ENCODE data around the gene SPCS2.
A peak's percentile ranks its signal among the peaks of the same experiment; 100 is the strongest.
"Not testable (repeated sequence)": the region's sequence is repeated elsewhere in the genome, so short reads cannot be mapped to it uniquely, and the experiment has no call there.

SPCS2 gene

DNA sequence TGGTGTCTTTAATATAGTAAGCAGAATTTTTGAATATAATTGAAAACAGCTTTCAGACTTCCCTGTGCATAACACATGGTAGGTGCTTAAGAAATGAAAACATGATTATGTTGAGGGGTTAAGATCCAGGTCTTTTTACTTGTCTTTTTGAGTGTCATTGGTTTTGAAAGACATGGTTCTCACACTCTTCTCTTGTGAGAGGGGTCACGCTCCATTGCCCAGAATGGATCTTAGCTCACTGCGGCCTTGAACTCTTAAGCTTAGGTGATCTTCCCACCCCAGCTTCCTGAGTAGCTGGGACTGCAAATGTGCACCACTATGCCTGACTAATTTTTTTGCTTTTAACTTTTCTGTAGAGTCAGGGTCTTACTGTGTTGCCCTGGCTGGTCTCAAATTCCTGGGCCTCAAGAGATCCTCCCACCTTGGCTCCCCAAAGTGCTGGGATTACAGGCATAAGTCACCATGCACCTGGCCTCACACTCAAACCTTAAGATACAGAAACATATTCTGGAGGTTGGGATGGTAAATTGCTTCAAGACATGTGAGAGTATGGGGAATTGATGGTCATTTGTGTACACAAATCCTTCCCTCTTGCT, 1.4 kb downstream of the SPCS2 start:
- no peak for DNase-seq

DNA sequence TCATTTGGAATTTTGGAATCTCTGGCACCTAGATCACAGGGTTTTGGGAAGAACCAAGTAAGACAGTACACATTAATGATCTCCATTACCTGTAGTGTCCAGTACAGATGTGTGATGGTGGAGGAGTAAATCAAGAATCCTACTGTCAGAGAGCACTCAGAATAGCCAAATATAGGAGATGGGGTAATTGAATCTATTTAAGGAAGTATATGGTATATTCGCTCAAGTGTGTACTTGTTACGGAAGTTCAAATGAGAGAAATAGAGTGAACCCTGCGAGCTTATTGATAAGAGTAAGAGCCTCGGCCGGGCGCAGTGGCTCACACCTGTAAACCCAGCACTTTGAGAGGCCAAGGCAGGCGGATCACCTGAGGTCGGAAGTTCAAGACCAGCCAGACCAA, 2.2 kb downstream of the SPCS2 start:
- no peak for DNase-seq

DNA sequence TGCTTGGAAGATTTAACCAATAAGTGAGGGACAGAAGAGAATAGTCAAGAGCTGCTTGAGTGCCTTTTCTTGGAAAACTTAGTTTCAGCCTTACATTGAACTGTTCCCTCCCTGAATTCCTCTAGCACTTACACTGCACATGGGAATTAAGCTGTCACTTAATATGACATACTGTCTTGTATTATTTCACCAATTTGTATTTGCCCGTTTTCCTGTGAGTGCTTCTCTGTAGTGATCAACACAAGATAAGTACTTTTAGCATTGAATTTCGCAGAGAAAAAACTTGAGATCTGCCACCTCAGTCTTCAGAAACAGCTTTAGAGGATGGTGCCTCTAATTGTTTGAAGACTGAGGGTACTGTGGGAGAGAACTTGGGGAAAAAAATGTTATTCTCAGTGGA, 3.7 kb downstream of the SPCS2 start:
- no peak for DNase-seq

DNA sequence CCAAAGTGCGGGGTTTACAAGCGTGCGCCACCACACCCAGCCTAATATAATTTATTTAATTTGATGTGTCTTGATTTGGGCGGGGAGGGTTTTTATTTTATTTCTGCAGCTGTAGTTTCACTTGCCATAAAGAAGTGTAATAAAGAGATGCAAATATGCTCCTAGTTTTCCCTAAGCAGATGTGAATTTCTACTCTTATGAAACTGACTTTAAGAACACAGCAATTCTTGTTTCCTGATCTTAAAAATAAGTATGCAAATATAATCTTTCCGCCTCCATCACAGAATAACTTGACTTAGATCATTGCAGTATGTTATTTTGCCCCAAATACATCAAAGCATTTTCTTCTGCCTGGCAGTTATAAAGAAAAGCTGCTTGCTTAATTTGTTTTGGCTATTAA, 4.4 kb downstream of the SPCS2 start:
- DNase-seq: no peak

DNA sequence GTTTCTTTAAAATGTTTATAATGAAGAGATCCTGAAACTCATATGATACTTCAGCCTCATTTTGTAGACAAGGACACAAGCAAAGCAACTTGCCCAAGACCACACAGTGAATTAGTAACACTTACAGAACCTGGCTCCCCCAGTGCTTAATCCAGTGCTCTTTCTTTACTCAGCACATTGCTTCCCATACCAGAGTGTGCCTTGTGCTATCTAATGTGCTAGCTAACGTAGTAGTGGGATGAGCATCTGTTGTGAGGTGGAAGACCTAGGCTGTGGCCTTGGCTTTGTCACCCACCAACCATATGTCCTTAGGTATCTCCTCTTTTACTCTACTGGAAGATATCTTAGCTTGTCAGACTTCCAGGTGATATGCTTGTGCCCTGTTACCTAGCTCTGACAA, 5.1 kb downstream of the SPCS2 start:
- no peak for DNase-seq

DNA sequence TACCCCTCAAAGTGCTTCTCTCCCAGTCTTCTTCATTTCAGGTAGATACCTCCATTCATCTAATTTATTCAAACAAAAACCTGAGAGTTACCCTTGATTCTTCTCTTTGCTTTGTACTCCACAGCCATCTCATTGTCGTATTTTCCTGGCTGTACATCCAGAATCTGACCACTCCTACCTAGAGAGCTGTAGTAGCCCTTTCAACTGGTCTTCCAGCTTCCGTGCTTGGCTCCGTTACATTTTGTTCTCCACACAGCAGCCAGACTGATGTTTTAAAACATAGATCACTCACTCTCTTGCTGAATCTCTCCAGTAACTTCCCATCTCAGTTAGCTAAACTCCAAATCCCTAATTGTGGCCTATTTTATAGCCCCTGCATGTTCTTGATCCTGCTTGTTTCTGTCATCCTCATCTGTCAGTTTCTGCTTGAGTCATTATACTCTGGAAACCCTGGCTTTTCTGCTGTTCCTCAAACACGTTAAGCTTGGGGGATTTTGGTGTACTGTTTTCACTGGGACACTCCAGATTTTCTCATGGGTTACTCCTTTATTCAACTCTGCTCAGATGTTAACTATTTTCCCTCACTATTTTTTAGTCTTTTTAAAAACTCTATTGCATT, 7.4 kb downstream of the SPCS2 start:
- DNase-seq: no peak

DNA sequence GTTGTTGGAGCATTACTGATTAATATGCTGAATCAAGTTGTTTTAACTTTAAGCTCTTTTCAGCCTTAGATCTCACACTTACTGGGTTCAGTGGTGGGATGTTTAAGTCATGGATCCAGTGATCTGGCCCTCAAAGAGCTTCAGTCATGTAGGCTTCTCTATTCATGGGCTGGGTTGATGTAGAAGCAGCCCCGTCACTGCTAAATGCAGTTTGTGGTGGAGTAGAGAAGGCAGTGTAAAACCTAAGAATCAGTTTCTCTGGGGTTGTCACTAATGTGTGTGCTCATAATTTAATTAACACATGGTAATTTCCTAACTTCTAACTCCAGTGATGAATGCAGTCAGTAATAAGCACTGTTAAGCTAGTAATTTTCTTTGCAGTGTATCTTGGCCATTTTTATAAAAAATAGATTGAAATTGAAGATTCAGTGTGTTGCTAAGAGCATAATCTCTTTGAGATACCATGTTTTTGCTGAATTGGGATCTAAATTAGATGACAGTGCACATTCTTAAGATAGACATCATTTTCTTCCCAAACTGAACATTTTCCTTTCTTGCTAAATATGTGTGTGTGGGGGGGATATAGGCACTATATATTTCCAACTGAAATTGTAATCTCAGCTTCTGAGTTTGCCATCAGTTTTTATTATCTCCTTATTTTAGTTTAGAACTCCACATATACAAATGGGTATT, 9.0 kb downstream of the SPCS2 start:
- no peak for DNase-seq

DNA sequence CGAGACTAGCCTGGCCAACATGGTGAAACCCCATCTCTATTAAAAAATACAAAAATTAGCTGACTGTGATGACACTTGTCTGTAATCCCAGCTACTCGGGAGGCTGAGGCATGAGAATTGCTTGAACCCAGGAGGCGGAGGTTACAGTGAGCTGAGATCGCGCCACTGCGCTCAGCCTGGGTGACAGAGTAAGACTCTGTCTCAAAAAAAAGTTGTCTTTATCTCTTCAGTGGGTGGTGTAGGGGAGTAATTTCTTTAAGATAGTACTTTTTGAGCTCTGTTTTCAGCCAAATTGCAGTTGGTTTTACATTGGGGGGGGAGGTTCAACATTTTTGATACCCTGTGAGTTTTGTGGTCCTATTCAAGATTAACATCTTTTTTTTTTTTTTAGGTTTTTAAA, 11.1 kb downstream of the SPCS2 start:
- DNase-seq: not testable (repeated sequence)

DNA sequence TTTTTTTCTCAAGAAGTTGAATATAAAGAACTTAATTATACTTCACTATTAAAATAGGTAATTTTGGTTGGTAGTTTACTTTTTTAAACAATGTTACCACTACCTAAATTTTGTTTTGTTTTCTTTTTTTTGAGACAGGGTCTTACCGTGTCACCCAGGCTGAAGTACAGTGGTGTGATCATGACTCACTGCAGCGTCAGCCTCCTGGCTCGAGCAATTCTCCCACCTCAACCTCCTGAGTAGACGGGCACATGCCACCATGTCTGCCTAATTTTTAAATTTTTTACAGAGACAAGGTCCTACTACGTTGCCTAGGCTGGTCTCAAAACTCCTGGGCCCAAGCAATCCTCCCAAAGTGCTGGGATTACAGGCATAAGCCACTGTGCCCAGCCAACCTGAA, 17.6 kb downstream of the SPCS2 start:
- DNase-seq: no peak

DNA sequence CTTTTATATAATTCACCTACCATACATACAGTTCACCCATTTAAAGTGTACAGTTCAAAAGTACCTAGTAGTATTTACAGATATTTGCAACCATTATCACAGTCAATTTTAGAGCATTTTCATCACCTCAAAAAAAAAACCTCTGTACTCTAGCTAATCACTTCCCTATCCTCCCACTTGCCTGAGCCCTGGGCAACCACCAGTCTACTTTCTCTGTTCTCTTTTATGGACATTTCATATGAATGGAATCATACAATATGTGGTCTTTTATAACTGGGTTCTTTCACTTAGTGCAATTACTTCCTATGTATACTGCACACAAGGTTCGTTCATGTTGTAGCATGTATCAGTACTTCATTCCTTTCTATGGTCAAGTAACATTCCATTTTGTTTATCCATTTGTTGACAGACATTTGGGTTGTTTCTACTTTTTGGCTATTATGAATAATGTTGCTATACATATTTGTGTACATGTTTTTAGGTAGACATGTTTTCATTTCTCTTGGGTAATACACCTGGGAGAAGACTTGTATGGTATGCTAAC, 21.9 kb downstream of the SPCS2 start:
- no peak for DNase-seq

DNA sequence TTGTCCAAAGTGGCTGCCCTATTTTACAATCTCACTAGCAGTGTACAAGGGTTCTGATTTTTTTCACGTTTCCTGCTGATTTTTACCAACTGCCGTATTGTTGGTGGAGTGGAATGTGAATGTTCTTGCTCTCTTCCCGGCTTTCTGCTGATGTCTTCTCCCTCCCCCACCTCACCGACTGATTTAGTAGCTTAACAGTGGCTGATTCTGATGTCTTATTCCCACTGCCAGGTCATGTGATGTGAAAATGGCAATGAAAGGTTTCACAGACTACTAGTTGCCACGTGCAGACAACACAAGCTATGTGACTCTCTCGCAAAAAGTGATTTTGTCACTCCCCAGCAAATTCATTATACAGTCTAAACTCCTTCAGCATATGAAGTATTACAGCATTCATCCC, 22.4 kb downstream of the SPCS2 start:
- DNase-seq: no peak

DNA sequence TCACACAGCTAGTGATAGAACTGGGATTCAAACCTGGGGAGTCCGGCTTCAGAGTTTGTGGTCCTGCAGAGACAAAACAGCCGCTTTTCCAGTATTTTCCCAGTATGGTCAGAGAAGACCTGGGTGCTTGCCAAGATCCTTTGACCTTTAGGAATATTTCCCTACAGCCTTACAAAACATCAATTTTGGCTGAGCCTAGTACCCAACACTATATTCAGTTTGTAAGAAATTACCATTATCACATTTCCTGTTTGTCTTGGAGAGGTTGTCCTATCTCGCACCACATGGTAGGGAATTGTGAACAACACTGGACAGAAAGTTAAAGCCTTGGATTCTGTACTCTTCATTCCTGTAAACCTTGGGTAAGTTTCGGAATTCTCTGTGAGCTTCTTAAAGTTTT, 29.0 kb downstream of the SPCS2 start:
- no peak for DNase-seq

DNA sequence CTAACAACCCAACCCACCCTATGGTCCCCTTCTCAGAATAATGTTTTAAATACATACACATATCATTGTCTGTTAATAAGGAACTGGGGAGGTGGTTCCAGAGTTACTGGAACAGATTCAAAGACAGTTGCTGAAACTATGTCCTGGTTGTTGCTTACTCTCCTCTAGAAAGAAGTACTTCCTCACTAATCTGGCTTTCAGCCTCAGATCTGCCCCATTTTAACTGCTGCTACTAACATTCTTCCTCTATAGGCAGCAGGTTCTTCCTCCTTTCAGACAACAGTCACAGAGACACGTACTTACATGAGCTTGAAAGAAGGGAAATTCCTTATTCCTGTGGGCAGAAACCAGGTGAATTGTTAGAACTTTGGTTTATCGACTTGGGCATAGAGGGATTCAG, 31.6 kb downstream of the SPCS2 start:
- no peak for DNase-seq

DNA sequence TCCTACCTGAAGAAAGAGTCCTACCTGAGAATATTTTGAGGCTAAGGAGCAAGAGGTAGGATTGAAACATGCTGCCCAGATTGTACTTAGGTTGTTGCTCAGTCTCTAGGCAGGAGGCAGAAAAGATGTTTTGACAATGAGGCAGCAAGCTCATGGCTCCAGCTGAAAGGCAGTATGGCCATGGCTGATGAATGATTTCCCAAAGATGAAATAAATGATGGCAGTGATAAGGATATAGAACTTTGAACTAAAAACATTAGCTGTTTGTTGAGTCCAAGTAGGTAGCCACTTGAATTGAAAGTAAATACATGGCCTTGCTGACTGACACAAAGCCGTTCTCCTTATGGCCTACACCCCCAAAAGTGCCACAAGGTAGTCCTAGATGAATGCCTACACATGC, 32.8 kb downstream of the SPCS2 start:
- DNase-seq: no peak

DNA sequence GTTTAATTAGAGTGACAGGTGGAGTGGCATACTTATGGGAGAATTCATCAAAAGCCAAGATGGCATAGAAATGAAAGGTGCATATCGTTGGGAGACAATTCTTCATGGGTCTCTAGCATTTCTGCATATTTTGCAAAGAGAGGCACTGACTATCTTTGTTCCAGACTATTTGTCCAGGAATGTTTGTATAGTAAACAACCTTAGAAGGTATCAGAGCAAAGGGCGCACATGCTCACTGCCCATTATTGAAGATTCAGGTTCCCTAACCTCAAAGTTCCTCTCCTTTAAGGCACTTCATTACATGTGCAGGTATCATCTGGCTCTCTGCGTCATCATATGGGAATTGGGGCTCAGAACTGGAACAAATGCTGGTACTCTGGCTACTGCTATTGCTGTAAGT, 35.0 kb downstream of the SPCS2 start:
- no peak for DNase-seq

DNA sequence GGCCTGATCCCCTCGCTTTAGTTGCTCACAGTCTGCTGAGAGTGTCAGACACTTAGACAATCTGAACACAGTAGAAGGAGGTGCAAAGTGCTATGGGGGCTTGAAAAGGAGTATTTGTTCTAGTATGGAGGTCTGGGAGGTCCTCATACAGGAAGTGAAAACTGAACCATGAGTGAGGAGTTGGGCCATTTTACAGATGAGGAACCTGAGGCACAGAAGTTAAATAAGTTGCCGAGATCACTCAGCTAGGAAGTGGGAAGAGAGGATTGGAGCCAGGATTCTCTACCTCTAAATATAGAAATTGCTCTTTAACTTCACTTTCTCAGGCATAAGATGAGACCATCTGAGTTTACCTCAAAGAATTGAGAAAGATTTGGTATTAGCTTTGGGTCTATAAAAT, 35.7 kb downstream of the SPCS2 start:
- no peak for DNase-seq

DNA sequence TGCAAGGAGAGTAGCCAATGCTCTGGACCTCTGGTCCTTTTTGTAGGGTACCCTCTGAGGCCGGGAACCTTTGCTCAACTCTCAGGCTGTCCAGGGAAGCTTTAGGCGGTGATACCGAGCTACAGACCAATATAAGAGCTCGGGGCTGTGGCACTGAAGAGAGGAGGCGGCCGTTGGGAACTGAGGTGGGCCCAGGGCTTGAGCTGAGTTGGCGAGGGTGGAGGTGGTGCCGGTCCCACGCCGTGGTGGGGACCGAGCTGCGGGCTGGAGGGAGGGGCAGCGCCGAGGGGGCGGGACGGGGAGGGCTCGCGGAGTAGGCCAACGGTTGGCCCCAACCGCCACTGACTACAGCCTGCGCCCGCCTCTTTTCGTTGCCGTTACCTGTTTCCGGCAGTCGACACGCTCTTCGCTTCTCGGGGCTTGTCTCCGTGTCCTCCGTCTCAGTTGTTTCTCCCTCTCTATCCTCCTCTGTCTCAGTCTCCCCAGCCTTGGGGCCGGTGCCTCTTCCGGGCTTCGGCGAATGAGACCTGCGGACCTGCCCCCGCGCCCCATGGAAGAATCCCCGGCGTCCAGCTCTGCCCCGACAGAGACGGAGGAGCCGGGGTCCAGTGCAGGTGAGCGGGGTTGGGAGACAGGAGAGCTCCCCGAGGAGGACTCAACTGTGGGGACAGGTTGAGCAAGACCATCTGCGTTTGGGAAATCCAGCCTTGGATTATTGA, 39.6 kb downstream of the SPCS2 start, which contains the start of gene NEU3:
Gene NEU3 (plus strand): TSS at position 393 of the 719 bp plus-strand sequence. CDS start 128 bp downstream, at position 521.
- peak; percentile 86 for DNase-seq

DNA sequence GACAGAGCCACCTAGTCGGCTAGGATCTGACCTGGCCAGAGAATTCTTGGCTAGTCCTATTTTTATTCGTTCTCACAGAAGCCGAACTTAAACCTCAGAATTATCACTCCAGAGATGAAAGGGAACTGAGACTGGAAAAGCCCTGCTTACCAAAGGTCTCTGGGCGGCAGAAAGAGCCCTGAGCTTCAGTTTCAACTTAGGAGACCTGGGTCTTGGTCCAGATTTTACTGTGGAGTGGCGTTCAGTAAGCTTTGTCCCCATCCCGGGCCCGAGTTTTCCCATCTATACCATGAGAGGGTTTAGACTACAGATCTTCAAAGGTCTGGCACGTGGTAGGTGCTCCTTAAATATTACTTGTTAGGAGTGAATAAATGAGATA, 40.2 kb downstream of the SPCS2 start:
- DNase-seq: no peak

DNA sequence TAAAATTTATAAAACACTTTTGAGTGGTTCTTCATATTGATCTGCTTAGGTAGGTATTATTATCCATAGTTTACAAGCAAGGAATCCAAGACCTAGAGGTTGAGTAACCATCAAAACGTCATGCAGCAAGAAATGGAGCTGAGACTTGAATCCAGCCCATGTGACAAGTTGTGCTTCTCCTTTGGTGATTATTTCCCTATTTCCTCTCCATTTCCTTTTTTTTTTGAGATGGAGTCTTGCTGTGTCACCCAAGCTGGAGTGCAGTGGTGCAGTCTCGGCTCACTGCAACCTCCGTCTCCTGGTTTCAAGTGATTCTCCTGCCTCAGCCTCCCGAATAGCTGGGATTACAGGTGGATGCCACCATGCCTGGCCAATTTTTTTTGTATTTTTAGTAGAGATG, 41.1 kb downstream of the SPCS2 start:
- DNase-seq: not testable (repeated sequence)

DNA sequence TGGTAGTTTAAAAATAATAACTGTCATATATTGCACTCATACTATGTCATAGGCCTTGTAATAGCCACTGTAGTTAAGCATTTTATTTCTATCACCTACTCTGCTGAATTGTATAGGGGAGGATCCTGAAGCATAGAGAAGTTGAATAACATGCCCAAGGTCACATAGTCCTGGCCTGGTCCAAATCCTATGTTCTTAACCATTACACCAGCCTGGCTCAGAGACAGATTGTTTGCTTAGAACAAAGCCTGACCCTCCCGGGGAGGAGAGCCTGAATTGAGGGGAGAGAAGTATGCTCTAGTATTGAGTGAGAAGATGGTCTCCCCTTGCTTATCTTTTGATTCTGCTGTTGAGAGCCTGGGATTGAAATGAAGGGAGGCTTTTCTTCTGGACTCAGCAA, 41.9 kb downstream of the SPCS2 start:
- no peak for DNase-seq

DNA sequence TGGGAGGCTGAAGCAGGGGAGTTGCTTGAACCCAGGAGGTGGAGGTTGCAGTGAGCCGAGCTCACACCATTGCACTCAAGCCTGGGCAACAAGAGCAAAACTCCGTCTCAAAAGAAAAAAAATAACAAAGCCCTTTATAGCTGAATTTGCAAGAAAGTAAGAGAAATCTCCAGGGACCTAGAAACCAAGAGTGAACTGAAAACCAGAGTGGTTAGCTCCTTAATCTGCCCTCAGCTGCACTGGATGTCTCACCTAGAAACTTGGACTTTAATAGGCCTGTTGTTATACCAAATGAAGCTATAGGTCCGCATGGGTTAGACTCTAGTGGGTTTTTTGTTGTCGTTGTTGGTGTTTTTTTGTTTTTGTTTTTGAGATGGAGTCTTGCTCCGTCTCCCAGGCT, 43.8 kb downstream of the SPCS2 start:
- no peak for DNase-seq

DNA sequence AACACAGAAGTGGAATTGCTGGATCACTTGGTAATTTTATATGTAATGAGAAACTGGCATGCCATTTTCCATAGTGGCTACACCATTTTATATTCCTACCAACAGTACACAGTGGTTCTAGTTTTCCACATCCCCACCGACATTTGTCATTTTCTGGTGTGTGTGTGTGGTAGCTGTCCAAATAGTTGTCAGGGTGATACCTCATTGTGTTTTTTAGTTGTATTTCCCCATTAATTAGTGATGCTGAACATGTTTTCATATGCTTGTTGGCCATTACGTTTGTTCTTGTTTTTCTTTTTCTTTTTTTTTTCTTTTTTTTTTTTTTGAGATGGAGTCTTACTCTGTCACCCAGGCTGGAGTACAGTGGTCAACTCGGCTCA, 51.9 kb downstream of the SPCS2 start:
- no peak for DNase-seq

DNA sequence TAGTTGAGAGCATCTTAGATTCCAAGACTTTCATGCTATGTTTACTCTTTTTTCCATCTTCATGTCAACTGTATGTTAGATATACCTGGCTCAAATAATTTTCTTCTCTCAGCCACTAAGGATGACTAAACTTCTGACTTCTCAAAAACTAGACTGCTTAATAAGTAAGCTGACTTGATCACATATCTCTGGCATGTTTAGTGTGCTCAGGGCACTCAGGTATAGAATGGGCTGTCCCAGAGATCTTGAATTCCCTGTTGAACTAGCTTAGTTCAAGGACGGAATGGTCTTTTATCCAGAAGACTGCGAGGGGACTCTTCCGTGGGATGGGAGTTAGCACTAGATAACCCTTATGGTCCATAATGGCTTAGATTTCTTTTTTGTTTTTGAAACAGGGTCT, 52.6 kb downstream of the SPCS2 start:
- DNase-seq: no peak

DNA sequence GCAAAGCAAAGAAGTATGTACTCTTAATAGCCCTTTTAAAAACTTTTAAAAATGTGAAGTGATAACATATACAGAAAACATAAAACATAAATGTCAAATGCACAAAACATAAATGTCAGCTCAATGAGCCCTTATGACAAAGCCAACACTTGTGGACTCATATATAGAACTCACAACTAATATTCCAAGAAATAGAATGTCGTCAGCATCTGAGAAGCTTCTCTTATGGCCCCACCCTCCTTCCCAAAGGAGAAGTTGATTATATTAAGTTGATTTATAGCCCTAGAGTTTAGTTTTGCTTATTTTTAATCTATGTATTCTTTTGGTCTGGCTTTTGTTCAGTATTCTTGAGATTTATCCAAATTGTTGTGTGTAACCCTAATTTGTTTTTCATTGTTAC, 53.5 kb downstream of the SPCS2 start:
- DNase-seq: no peak
